ENCODE data around the gene TOM1.

Gene TOM1

DNA sequence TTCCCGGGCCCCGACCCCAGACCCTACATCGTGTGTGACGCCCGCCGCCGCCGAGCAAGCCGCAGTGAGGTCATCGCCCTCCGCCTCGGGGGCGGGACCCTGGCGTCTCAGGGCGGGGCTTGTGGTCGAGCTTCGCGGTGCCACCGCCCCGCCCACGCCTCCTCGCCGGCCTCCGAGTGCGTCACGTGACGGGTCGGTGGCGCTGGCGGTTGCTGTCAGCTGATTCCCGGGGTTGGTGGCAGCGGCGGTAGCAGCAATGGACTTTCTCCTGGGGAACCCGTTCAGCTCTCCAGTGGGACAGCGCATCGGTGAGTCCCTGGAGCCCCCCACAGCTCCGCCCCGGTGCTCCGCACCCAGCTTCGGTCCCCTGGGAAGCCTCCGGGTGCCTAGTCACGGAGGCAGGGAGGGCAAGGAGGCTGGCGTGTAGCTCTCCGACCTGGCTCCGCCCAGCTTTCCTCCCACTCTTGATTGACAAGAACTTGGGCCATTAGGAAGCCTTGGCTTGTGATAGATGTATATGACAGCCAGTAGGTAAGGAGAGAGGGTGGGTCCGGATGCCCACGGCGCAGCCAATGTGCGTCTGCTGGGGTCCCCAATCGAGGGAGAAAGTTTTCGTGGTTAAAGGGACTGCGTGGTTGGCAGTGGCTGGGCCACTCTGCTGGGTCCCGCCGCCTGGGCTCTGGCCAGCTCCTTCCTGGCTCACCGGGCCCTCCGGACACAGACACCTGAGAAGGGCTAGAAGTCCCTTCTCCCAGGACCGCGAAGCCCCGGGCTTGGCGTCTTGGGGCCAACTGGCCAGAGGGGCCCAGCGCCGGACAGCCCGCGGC lies at the start of gene TOM1:
Gene TOM1, plus strand, starts transcription at position 222 of the 827 bp plus-strand sequence. Its CDS starts 35 bp downstream, at position 257.
- DNase-seq (ENCODE audit: low read depth in 2 of 2) = peak; percentile 94 to 98

DNA sequence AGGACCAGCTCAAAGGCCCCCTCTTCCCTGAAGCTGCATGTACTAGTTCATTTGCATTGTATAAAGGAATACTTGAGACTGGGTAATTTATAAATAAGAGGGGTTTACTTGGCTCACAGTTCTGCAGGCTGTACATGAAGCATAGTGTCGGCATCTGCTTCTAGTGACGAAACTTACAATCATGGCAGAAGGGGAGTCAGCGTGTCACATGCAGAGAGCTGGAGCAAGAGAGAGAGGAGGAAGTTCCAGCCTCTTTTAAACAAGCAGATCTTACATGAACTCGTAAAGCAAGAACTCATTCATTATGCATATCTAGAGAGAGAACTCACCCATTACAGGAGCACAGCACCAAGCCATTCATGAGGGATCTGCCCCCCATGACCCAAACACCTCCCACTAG lies 49.5 kb upstream of the TOM1 start:
- no peak for DNase-seq (ENCODE audit: low read depth in 2 of 2)

DNA sequence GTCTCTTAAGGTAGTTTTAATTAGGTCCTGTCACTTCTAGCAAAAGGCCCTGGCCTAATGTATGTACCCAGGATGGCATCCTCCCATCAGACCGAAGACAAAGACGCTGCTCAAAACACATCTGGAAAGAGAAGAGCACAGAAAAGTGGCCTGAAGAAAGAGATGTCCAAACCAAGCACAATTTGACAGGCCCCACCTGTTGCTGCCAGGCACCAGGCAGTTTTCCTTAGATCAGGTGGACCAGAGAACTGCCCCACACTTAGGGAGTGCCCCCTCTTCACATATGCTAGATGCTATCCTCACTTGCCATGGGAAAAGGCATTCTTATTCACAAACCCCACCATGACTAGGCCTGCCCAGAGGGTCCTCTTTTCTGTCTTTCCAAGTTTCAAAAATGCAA lies 45.7 kb upstream of the TOM1 start:
- DNase-seq (ENCODE audit: low read depth in 2 of 2) = no peak

DNA sequence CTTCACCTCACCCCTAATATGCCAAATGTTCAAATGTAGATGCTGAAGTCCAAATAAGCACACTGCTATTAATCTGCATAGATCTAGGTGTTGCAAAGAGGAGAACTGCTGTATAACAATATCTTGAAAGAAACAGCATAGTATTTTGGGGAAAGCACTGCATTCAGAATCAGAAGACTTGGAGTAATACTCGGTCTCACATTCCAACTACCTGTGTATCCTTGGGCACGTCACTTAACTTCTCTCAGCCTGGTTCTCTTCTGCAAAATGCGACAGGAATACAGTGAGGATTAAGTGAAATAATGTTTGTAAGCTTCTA lies 42.7 kb upstream of the TOM1 start:
- DNase-seq (ENCODE audit: low read depth in 2 of 2) = no peak

- DNase-seq (ENCODE audit: low read depth in 2 of 2) = peak; percentile 75 to 81
Observed at GRCh38 chr22:35257321-35258190, 42.1 kb upstream of the TOM1 start, which contains the start of gene HMGXB4. TSS of gene HMGXB4 (plus strand) at chr22:35257493. CDS start at chr22:35262391, 4,898 bp downstream.

DNA sequence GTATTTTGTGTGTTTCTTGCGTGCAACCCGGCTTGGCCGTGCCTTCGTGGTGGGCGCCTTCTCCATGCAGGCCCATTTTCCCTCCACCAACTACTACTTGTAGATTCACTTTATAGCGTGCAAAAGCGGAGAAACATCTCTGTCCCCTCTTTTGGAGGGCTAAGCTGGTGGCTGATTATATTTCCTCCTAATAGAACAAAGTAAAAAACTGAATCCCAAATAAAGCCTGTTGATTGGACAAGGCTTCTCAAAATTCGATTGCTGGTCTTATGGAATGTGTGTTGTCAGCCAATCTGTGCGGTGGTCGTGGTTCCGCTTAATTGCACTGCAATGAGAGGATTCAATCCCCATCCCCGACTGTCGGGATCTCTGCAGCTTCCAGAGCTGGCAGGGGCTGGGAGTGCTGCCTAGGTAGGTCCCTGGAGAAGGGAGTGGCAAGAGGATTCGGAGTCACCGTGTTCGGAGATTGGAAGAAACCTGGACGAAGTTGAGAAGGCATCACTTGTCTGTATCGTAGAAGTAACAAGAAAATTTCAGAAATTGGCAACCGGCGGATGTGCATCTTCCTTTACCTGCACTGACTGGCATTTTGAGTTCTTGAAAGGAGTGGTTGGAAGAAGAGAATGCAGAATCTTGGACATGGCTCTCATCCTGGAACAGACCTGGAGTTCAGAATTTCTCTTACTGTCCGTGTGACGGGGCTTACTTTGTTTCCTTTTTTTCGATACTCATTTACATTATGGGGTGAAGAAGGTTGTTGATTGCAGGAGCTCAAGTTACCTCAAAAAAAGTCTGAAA lies 41.3 kb upstream of the TOM1 start:
- no peak for DNase-seq (ENCODE audit: low read depth in 2 of 2)

DNA sequence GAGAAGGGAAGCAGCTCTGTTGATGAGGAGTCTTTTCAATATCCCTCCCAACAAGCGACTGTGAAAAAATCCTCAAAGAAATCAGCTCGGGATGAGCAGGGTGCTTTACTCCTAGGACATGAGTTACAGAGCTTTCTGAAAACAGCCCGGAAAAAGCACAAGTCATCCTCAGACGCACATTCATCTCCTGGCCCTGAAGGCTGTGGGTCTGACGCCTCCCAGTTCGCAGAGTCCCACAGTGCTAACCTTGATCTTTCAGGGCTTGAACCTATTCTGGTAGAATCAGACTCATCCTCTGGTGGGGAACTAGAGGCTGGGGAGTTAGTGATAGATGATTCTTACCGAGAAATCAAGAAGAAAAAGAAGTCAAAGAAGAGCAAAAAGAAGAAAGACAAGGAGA lies 34.7 kb upstream of the TOM1 start:
- no peak for DNase-seq (ENCODE audit: low read depth in 2 of 2)

DNA sequence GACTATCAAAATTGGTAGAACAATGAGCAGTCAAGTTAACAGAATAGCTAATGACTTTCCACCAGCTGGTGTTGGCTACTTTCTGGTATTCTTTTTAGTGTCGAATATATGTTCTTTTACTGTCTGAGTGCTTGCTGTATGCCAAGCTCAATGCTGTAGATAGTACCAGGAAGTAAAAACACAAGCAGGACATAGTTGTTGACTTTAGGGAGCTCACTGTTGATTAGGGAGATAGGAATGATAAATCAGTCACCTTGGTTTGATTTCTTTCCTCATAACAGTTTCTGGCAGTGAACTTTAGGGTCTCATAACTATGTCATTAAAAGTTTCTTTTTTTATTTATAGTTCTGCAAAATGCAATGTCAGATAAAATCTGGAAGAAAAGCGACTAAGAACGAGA lies 33.4 kb upstream of the TOM1 start:
- no peak for DNase-seq (ENCODE audit: low read depth in 2 of 2)

DNA sequence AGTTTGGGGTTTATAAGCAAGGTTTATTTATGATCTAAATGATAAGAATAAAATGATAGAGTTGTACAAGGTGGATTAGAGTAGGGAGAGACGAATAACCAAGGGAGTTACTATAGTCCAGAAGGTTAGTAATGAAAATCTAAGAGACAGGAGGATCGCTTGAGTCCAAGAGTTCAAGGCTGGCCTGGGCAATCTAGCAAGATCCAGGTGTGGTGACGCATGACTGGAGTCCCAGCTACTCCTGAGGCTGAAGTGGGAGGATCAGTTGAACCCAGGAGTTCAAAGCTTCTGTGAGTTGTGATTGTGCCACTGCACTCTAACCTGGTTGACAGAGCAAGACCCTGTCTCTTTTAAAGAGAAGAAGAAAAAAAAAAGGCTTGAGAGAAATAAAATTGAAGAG lies 30.1 kb upstream of the TOM1 start:
- no peak for DNase-seq (ENCODE audit: low read depth in 2 of 2)

DNA sequence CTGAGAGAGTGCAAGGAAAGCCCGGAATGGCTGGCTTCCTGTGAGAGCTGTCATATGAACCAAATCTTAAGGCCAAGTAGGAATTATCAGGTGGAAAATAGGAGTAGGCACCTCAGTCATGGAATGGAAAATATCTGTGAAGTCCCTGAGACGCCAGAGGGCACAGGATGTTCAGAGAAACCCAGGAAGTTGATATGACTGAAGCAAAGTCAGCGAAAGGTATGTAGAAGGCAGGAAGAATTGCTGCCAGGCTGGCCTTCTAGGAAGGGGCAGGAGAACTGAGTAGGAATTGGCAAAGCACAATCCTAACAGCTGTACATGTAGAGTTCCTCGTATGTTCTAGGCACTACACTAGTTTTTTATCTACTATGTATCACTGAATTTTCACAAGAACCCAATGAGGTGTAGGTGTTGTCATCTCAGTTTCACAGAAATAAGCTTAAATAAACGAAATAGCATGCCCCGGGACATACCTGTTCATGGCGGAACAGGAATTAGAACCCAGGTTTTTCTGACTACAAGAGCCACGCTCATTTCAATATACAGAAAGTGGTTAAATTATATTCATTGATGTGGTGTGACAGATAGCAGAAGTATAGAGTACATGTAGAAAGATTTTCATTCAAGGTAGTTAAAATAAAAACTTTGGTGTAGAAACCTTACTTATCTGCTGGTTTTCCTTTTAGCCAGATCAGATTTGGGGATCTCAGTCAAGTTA lies 25.4 kb upstream of the TOM1 start:
- DNase-seq (ENCODE audit: low read depth in 2 of 2) = no peak

- DNase-seq (ENCODE audit: low read depth in 2 of 2) = no peak
Observed at GRCh38 chr22:35275580-35275979, 24.1 kb upstream of the TOM1 start.

DNA sequence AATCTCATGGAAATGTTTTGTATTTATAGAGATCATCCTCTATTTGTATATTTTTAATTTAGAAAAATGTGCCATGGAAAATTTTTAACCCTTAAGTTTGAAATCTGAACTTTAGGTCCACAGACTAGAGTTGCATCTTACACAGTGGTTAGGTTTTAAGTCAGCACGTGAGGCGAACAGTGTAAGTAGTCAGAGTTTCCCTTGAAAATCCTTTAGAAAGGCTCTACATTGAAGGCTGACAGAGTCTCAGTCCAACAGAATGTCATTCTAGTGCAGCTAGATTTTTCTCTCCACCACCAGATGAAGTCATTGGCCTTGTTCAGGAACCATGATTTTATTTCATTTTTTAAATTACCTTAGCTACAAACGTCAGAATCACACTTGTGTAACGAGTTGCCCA lies 23.7 kb upstream of the TOM1 start:
- DNase-seq (ENCODE audit: low read depth in 2 of 2) = no peak

DNA sequence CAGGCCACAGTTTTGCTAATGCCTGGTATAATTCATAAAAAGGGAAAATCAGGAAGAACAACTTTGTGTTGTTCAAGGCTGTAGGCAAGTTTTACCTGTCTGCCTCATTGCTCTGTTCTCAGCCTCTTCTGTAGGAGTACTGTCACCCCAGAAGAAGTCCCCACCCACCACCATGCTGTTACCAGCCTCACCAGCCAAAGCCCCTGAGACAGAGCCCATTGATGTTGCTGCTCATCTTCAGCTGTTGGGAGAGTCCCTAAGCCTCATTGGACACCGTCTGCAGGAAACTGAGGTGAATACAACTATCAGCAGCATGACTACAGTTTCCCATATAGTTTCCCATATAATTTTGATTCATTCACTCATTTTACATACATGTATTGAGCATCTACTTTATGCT lies 11.6 kb upstream of the TOM1 start:
- DNase-seq (ENCODE audit: low read depth in 2 of 2) = no peak

GRCh38 chr22:35292786-35293185 lies 6.9 kb upstream of the TOM1 start:
- no peak for DNase-seq (ENCODE audit: low read depth in 2 of 2)

DNA sequence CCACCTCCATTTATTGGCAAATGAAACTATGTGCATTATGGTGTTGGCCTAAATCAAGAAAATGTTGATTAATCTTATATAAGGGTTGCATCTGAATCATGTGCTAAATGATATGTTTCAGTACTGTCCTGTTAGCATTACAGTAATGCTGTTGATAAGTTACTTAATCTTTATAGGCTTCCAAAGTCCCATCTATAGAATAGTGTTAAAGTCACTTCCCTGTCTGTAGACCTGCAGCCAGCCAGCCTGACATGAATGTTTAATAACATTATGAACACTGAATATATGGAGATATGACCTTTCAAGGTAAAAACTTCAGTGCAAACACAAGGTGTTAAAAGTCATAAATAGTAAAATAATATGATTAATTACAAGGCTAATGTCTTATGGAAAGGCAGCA lies 3.6 kb upstream of the TOM1 start:
- DNase-seq (ENCODE audit: low read depth in 2 of 2) = no peak

GRCh38 chr22:35299217-35299672 lies 449 bp upstream of the TOM1 start:
- DNase-seq (ENCODE audit: low read depth in 2 of 2) = no peak

DNA sequence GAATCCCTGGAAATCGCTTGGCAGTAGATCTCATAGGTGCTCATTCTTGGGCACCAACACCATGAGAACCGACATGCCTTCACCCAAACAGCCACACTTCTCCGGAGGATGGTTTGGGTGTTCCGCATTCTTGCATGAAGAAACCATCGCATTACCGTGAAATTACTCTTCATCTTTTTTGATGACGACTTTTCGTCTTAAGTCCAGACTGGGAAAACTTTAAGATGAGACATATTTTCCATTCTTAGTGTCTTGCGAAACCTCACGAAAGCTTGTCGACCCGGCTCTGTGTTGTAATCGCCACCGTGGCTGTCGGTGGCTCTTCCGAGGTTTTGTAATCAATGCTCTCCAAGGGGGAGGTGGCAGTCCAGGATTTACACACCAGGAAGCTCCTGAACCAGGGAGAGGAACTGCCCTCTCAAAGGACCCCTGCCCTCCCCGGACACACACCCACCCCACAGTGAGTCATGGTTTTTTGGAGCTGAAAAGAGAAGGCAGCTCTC lies 1.7 kb downstream of the TOM1 start:
- DNase-seq (ENCODE audit: low read depth in 2 of 2) = no peak

GRCh38 chr22:35303029-35303624 lies 3.4 kb downstream of the TOM1 start:
- DNase-seq (ENCODE audit: low read depth in 2 of 2) = no peak

GRCh38 chr22:35305525-35306070 lies 5.9 kb downstream of the TOM1 start:
- no peak for DNase-seq (ENCODE audit: low read depth in 2 of 2)

DNA sequence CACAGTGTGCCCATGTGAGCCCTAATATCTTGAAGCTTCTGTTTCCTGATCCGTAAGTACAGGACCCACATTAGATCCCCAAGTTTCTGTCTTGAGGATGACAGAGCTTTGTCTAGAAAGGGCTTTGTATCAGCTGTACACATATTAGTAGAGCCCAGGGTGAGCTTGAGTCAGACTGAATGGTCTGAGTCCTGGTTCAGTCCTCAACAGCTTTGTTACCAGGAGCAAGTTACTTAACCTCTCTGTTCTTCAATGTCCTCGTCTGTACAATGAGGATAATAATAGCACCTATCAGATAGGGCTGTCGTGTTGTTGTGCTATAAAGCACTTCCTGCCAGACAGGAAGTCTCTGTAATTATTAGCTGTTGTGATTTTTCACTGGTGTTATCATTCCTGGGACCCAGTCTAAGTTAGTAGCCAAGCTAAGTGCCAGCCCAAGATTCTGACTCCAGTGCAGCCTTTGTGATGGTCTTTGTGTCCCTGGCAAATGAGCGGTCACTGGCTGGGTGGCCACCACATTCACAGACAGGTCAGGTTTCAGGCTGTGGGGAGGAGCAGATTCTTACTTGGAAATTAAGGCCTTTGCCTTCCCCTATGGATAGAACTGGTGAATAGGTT lies 6.8 kb downstream of the TOM1 start:
- DNase-seq (ENCODE audit: low read depth in 2 of 2) = no peak
